HepG2 (cell line): Measurements from ENCODE around the gene STRN3. TPM values are rescaled to one million over a fixed set of nuclear protein-coding genes. Genes with fewer than 3 reads are reported as not detected.

Experiments used
- ATAC-seq: fragments of 200-7000 bp; cut with Tn5 transposase; 3 replicates; pipeline ENCODE4 v1.9.1; 2020; ENCODE audit warnings: mild to moderate bottlenecking, moderate library complexity
- BruUV-seq: library from RNA; stranded (reverse); fragments of 400-500 nt; replicated peaks from 2 replicates; lab custom pipeline; 2021; lab: Mats Ljungman, UMichigan
- CTCF ChIA-PET: fragments of 300-600 bp; formaldehyde crosslinking; extraction: SDS; loops from one replicate; lab custom pipeline; 2021; ENCODE audit warnings: low total read pairs, inconsistent platforms, low intra/inter-chr PET ratio; lab: Yijun Ruan, JAX
- POLR2A ChIA-PET: fragments of 350-600 bp; sonication (Branson Sonifier 250); formaldehyde crosslinking; loops from one replicate; lab custom pipeline; 2020; ENCODE audit warnings: antibody characterized with exemption, inconsistent platforms; lab: Yijun Ruan, JAX
- DNase-seq: peaks from one replicate; pipeline ENCODE4 v3.0.0-alpha.2; 2015; ENCODE audit warnings: low spot score
- FAIRE-seq: peaks from 3 replicates; lab custom pipeline; 2011; peaks lifted over from hg19 to GRCh38; lab: Jason Lieb, UNC
- H2AFZ ChIP-seq: one replicate; pipeline ENCODE4 v1.6.1; 2011; ENCODE audit warnings: low read length, inconsistent platforms
- H3K27ac ChIP-seq: fragments of 300-600 bp; 3 replicates; pipeline ENCODE4 v1.8.0; 2011; ENCODE audit warnings: mixed run types, mild to moderate bottlenecking, mixed read lengths, low read length, inconsistent platforms; ENCODE audit not compliant: insufficient read depth; ENCODE audit errors: extremely low read length
- H3K27me3 ChIP-seq, 2 experiments: fragments of 200-600 bp in 1 of 2; 2 replicates in 1 of 2; 3 replicates in 1 of 2; pipeline versions ENCODE4 v1.6.0 to v1.8.0; 2011; ENCODE audit warnings: low read length in 2 of 2, mild to moderate bottlenecking in 2 of 2, moderate library complexity in 2 of 2, inconsistent platforms in 1 of 2; ENCODE audit not compliant: insufficient read depth in 2 of 2, control insufficient read depth in 1 of 2
- H3K36me3 ChIP-seq, 2 experiments: fragments of 200-600 bp in 1 of 2; replicated peaks in 1 of 2; 2 replicates in 1 of 2; 3 replicates in 1 of 2; pipeline versions ENCODE4 v1.5.1 to v1.8.0; 2011; ENCODE audit warnings: low read length in 2 of 2, inconsistent platforms in 1 of 2; ENCODE audit not compliant: insufficient read depth in 2 of 2, control insufficient read depth in 1 of 2
- H3K4me1 ChIP-seq: 2 replicates; pipeline ENCODE4 v1.5.1; 2012; ENCODE audit warnings: low read length, inconsistent platforms; ENCODE audit not compliant: insufficient read depth
- H3K4me2 ChIP-seq: 2 replicates; pipeline ENCODE4 v1.6.0; 2011; ENCODE audit warnings: low read depth, low read length, inconsistent platforms
- H3K4me3 ChIP-seq, 3 experiments: fragments of 200-600 bp in 1 of 3; sonication (generic), shearing (Covaris generic) in 1 of 3; replicated peaks in 1 of 3; 2 replicates each; pipeline ENCODE4 v1.5.1; 2011 to 2016; ENCODE audit warnings: low read length in 3 of 3, inconsistent platforms in 2 of 3, low read depth in 2 of 3, mild to moderate bottlenecking in 2 of 3, control low read depth in 1 of 3, mixed read lengths in 1 of 3; ENCODE audit not compliant: insufficient read depth in 1 of 3
- H3K79me2 ChIP-seq: one replicate; pipeline ENCODE4 v1.6.1; 2011; ENCODE audit warnings: low read length, inconsistent platforms; ENCODE audit not compliant: insufficient read depth
- H3K9ac ChIP-seq: 2 replicates; pipeline ENCODE4 v1.6.0; 2011; ENCODE audit warnings: mild to moderate bottlenecking, low read depth, low read length, inconsistent platforms; ENCODE audit not compliant: insufficient read depth
- H3K9me3 ChIP-seq: 2 replicates; pipeline ENCODE4 v1.5.1; 2012; ENCODE audit warnings: mild to moderate bottlenecking, low read length
- H4K20me1 ChIP-seq: 2 replicates; pipeline ENCODE4 v1.6.0; 2011; ENCODE audit warnings: inconsistent platforms, mild to moderate bottlenecking, low read length, moderate library complexity; ENCODE audit not compliant: insufficient read depth
- LRRFIP1 ChIP-seq: sonication (generic); formaldehyde crosslinking; conservative IDR thresholded peaks from 2 replicates; pipeline ENCODE4 v1.4.0; 2020; ENCODE audit warnings: missing genetic modification reagents
- SNAPC4 ChIP-seq: sonication (generic); formaldehyde crosslinking; IDR thresholded peaks from 2 replicates; pipeline ENCODE4 v1.4.0; 2020; ENCODE audit warnings: mild to moderate bottlenecking, missing genetic modification reagents
- SYNCRIP ChIP-seq: fragments of 200-400 bp; formaldehyde crosslinking; IDR thresholded peaks from 2 replicates; pipeline ENCODE4 v1.6.1; 2018; ENCODE audit warnings: mild to moderate bottlenecking, low read depth, low read length; ENCODE audit not compliant: insufficient read depth
- TAF15 ChIP-seq: fragments of 200-400 bp; formaldehyde crosslinking; IDR thresholded peaks from one replicate; pipeline ENCODE4 v1.6.1; 2018; ENCODE audit warnings: mild to moderate bottlenecking, low read depth, low read length; ENCODE audit not compliant: poor library complexity, severe bottlenecking
- ZSCAN22 ChIP-seq: sonication (generic); formaldehyde crosslinking; IDR thresholded peaks from 2 replicates; pipeline ENCODE4 v1.4.0; 2020; ENCODE audit warnings: mild to moderate bottlenecking, missing genetic modification reagents
- WGBS: methylation state at CpG from one replicate; pipeline ENCODE4 v1.1.6; 2017; ENCODE audit warnings: low lambda C conversion rate; 5-methylcytosine and 5-hydroxymethylcytosine counted together
- in situ Hi-C: cut with HindIII; loops from 2 replicates; pipeline ENCODE4 v1.10.0; 2017; ENCODE audit warnings: low pct_unique_long_range_greater_than_20kb; ENCODE audit not compliant: extremely low pct_ligation_motif_present
- intact Hi-C: fragments of 100-400 bp; cut with micrococcal nuclease; formaldehyde crosslinking; loops from one replicate; pipeline ENCODE4 v1.10.0; 2022; ENCODE audit not compliant: unreplicated experiment
- polyA plus RNA-seq, 8 experiments: library from polyadenylated mRNA; depleted of rRNA in 3 of 8; stranded (reverse) in 7 of 8; unstranded in 1 of 8; fragments of >200 nt; fragmentation: Illumina TruSeq in 4 of 8; extraction: Trizol in 4 of 8; gene quantifications; 2 replicates each; pipeline versions ENCODE4 v1.2.1 to v1.2.3, GENCODE V29; 2011 to 2016; ENCODE audit warnings: low read depth in 4 of 8, missing spikeins in 1 of 8, mixed read lengths in 1 of 8; ENCODE audit not compliant: insufficient read depth in 1 of 8
- total RNA-seq, 5 experiments: library from RNA; depleted of rRNA; stranded (reverse); fragments of >200 nt; fragmentation: Illumina TruSeq; extraction: Trizol; gene quantifications; 2 replicates each; pipeline ENCODE4 v1.2.3, GENCODE V29; 2016; ENCODE audit warnings: low read depth in 1 of 5

Gene STRN3
- total and polyA plus RNA-seq, 2 of the 13 experiments (the other 11 are each of a cell fraction or from before 2014, with no cell fraction given) = 49.4 to 123 TPM

- no peak for TF ChIP-seq SNAPC4 (CRISPR knock-in tag)
- TF ChIP-seq SYNCRIP = no peak
- TF ChIP-seq LRRFIP1 (CRISPR knock-in tag) = no peak
- no peak for TF ChIP-seq ZSCAN22 (CRISPR knock-in tag)
These were observed 172.2 kb downstream of the STRN3 start (continued) for GRCh38 chr14:30853946-30854345.

GRCh38 chr14:30849983-30850382 lies 176.2 kb downstream of the STRN3 start:
- H3K9me3 ChIP-seq = no peaks in the 10 kb centered on the region
- H3K4me1 ChIP-seq = peaks cover 15% of the 10 kb centered on the region
- no peak for TF ChIP-seq TAF15
- TF ChIP-seq, all 625 proteins: peak for 0
- Histone ChIP-seq H3K4me3 (no peak overlapping the region), H3K27me3 (no peaks in the 10 kb centered on the region), H3K4me2 (no peak overlapping the region), H3K9ac (no peak overlapping the region), H2AFZ (no peak overlapping the region), H3K36me3 (no peaks in the 10 kb centered on the region), H3K79me2 (no peaks in the 10 kb centered on the region), H3K27ac (no peak overlapping the region), H4K20me1 (no peaks in the 10 kb centered on the region)
- no peak for DNase-seq
- ATAC-seq = no peak
- FAIRE-seq = no peak
- intact Hi-C loops (no loop called here), in situ Hi-C loops (no loop called here)
- ChIA-PET CTCF (no interaction called here), POLR2A (no interaction called here)
- WGBS = 3% methylated on average over 1 of the region's 1 CpG
- BruUV-seq = no TSS peak
